ENCODE results near the gene SEBOX.

The SEBOX gene

DNA sequence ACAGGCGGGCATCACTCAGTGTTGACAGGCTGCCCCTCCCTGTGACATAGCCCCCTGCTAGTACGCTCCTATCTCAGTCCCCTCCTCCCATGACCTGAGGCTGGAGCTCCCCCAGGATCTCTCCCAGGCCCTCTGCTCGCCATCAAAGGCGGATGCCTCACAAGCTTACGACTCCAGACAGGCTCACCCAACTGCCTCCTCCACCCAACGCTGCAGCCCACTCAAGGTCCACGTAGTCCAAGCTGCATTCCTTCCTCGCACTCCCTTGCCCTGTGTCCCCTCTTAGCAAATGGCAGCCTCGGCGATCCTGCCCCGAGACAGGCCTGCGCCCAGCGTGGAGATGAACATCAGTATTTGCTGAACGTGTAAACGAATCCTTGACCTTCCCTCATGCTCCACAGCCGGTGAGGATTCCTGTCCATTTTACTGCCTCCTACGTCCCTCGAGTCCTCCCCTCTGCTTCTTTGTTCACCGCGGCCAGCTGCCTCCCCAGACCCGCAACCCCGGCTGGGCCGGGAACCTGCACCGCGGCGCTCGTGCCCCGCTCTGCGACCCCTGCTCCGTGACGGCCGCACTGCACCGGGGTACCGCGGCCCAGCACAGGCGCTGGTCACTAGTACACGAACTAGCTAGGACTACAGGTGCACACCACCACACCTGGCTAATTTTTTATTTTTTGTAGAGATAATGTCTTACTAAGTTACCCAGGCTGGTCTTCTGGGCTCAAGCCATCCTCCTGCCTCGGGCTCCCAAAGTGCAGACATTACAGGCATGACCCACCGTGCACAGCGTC is 46.8 kb downstream of the SEBOX start:
- peak overlapping the region; percentile 95 for H3K4me2 ChIP-seq (ENCODE audit: low read length, poor library complexity, severe bottlenecking)
- H2AFZ ChIP-seq (ENCODE audit: low read depth, low read length), result peak overlapping the region; percentile 73
- H3K79me1 ChIP-seq (replicated peaks; ENCODE audit: low read length, poor library complexity, severe bottlenecking), result peaks cover 22% of the 10 kb centered on the region
- peaks cover 12% of the 10 kb centered on the region for H3K4me1 ChIP-seq (ENCODE audit: control insufficient read depth, insufficient read depth, low read depth, low read length)
- H2AK5ac ChIP-seq (ENCODE audit: low read length, severe bottlenecking), result no peak overlapping the region
- no peak overlapping the region for H2BK5ac ChIP-seq (ENCODE audit: low read depth, low read length, poor library complexity, severe bottlenecking)
- peak overlapping the region in 1 of 2 experiments; percentile 64 for H2BK12ac ChIP-seq (ENCODE audit: low read length in 2 of 2)
- peak overlapping the region in 1 of 2 experiments; percentile 80 for H3K18ac ChIP-seq (ENCODE audit: low read depth in 1 of 2, low read length in 2 of 2)
- no peaks in the 10 kb centered on the region for H3K36me3 ChIP-seq (ENCODE audit: control insufficient read depth in 1 of 2, insufficient read depth in 2 of 2, low read depth in 1 of 2, low read length in 2 of 2)
- peak overlapping the region; percentile 72 for H3K9ac ChIP-seq (ENCODE audit: low read length)
- H3K14ac ChIP-seq (ENCODE audit: low read length in 2 of 2), result peak overlapping the region in 1 of 2 experiments; percentile 83
- H3K27ac ChIP-seq (ENCODE audit: low read length, poor library complexity, severe bottlenecking), result no peak overlapping the region
- WGBS, result 23% methylated on average over 36 of the region's 40 CpGs
- peak overlapping the region; percentile 56 for H4K91ac ChIP-seq (ENCODE audit: low read length)
- no peak overlapping the region for H2BK15ac ChIP-seq (ENCODE audit: low read depth, poor library complexity, severe bottlenecking)
- peak overlapping the region in 1 of 2 experiments; percentile 43 for H3K4ac ChIP-seq (ENCODE audit: low read depth in 1 of 2, low read length in 2 of 2)
- H3K4me3 ChIP-seq (ENCODE audit: insufficient read depth in 1 of 2, low read depth in 1 of 2, low read length in 2 of 2), result peak overlapping the region; percentile 49 to 90
- no peaks in the 10 kb centered on the region for H3K9me3 ChIP-seq (ENCODE audit: control insufficient read depth, low read length)
- peak overlapping the region; percentile 27 for H2BK120ac ChIP-seq (ENCODE audit: low read depth, low read length)
- peak overlapping the region in 1 of 2 experiments; percentile 97 for H3K23ac ChIP-seq (ENCODE audit: low read length in 2 of 2)
- peak overlapping the region; percentile 16 for H4K8ac ChIP-seq (ENCODE audit: low read length)
- H3K27me3 ChIP-seq (ENCODE audit: control insufficient read depth in 1 of 2, insufficient read depth in 1 of 2, low read length in 2 of 2), result no peaks in the 10 kb centered on the region
- no peak for DNase-seq

DNA sequence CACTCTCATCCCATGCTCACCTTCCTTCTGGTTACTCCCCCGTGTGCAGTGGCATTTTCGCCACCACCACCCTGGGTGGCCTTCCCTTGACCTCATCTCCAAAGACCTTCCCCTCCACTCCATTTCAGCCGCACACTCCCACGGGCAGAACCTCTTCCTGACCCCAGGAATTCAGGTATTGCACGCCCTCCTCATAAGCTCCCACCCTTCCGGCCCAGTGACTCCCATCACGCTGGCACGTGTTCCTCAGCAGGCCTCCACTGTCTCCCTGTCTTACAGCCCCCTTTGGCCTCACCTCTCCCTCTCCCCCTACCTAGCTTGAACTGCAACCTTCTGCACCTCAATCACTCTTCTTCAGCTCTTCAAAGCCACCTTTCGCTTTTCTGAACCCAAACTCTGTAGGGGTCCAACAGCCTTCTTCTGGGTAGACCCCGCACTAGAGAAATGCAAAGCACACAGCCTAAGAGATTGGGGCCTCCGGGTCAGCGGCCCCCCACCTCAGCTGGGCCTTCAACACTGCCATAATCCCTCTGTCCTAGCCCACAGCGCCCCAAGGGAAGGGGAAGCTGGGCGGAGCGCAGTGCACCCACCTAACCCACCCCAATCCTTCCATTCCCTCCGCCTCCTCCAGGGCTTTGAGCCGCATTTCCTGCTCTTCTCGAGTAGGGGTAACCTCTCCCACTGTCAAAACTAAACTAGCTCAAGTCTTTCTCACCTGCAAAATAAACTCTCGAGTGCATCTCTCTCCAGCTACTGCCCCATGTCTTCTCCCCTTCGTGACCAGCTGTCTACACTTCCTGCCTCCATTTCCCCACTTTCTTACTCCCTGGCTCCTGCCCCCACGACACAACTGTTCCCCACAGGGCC is 47.7 kb downstream of the SEBOX start:
- H2BK5ac ChIP-seq (ENCODE audit: low read depth, low read length, poor library complexity, severe bottlenecking), result no peak overlapping the region
- no peak overlapping the region for H3K4ac ChIP-seq (ENCODE audit: low read depth in 1 of 2, low read length in 2 of 2)
- peak overlapping the region; percentile 1 to 90 for H3K4me3 ChIP-seq (ENCODE audit: insufficient read depth in 1 of 2, low read depth in 1 of 2, low read length in 2 of 2)
- H3K9ac ChIP-seq (ENCODE audit: low read length), result peak overlapping the region; percentile 72
- no peak overlapping the region for H4K91ac ChIP-seq (ENCODE audit: low read length)
- H3K18ac ChIP-seq (ENCODE audit: low read depth in 1 of 2, low read length in 2 of 2), result peak overlapping the region in 1 of 2 experiments; percentile 80
- no peaks in the 10 kb centered on the region for H3K27me3 ChIP-seq (ENCODE audit: control insufficient read depth in 1 of 2, insufficient read depth in 1 of 2, low read length in 2 of 2)
- H2BK15ac ChIP-seq (ENCODE audit: low read depth, poor library complexity, severe bottlenecking), result no peak overlapping the region
- H2BK12ac ChIP-seq (ENCODE audit: low read length in 2 of 2), result peak overlapping the region in 1 of 2 experiments; percentile 93
- H2BK120ac ChIP-seq (ENCODE audit: low read depth, low read length), result peak overlapping the region; percentile 27
- peaks cover 12% of the 10 kb centered on the region for H3K4me1 ChIP-seq (ENCODE audit: control insufficient read depth, insufficient read depth, low read depth, low read length)
- WGBS, result 89% methylated on average over 21 of the region's 21 CpGs
- H4K8ac ChIP-seq (ENCODE audit: low read length), result peak overlapping the region; percentile 12
- no peak overlapping the region for H3K14ac ChIP-seq (ENCODE audit: low read length in 2 of 2)
- peaks cover 20% of the 10 kb centered on the region for H3K79me1 ChIP-seq (replicated peaks; ENCODE audit: low read length, poor library complexity, severe bottlenecking)
- H3K36me3 ChIP-seq (ENCODE audit: control insufficient read depth in 1 of 2, insufficient read depth in 2 of 2, low read depth in 1 of 2, low read length in 2 of 2), result no peaks in the 10 kb centered on the region
- no peak overlapping the region for H2AK5ac ChIP-seq (ENCODE audit: low read length, severe bottlenecking)
- H2AFZ ChIP-seq (ENCODE audit: low read depth, low read length), result no peak overlapping the region
- no peaks in the 10 kb centered on the region for H3K9me3 ChIP-seq (ENCODE audit: control insufficient read depth, low read length)
- DNase-seq, result no peak
- H3K4me2 ChIP-seq (ENCODE audit: low read length, poor library complexity, severe bottlenecking), result no peak overlapping the region
- H3K27ac ChIP-seq (ENCODE audit: low read length, poor library complexity, severe bottlenecking), result no peak overlapping the region
- H3K23ac ChIP-seq (ENCODE audit: low read length in 2 of 2), result no peak overlapping the region

DNA sequence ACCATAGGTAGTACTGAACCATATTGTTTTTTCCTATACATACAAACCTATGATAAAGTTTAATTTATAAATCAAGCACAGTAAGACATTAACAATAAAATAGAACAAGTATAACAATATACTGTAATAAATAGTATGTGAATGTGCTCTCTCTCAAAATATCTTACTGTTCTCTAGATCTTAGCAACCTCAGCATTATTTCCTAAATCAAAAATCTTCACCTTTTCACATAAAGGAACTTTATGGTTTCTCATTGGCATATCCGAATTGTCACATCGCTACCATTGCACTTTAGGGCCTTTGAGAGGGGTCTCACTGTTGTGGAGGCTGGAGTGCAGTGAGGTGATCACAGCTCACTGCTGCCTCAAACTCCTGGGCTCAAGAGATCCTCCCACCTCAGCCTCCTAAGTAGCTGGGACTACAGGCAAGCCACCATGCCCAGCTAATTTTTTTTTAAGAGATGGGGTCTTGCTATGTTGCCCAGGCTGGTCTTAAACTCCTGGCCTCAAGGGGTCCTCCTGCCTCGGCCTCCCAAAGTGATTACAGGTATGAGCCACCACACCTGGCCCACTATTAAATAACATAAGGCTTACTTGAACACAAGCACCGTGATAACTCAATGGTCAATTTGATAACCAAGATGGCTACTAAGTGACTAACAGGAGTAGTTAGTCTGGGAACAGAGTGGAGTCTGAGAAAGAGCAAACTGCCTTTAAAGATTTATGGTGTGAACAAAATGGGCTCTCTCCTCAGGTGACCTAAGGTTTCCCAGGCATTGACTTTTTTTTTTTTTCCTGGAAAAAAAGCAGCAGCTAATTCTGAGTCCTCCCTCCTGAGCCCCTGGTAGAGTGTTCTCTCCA is 48.9 kb downstream of the SEBOX start:
- peaks cover 14% of the 10 kb centered on the region for H3K79me1 ChIP-seq (replicated peaks; ENCODE audit: low read length, poor library complexity, severe bottlenecking)
- no peak overlapping the region for H2AFZ ChIP-seq (ENCODE audit: low read depth, low read length)
- DNase-seq, result no peak
- peaks cover 10% of the 10 kb centered on the region for H3K4me1 ChIP-seq (ENCODE audit: control insufficient read depth, insufficient read depth, low read depth, low read length)
- H3K18ac ChIP-seq (ENCODE audit: low read depth in 1 of 2, low read length in 2 of 2), result no peak overlapping the region
- H3K4ac ChIP-seq (ENCODE audit: low read depth in 1 of 2, low read length in 2 of 2), result no peak overlapping the region
- H3K4me2 ChIP-seq (ENCODE audit: low read length, poor library complexity, severe bottlenecking), result no peak overlapping the region
- H2AK5ac ChIP-seq (ENCODE audit: low read length, severe bottlenecking), result no peak overlapping the region
- no peaks in the 10 kb centered on the region for H3K9me3 ChIP-seq (ENCODE audit: control insufficient read depth, low read length)
- H3K14ac ChIP-seq (ENCODE audit: low read length in 2 of 2), result no peak overlapping the region
- no peak overlapping the region for H4K8ac ChIP-seq (ENCODE audit: low read length)
- H2BK120ac ChIP-seq (ENCODE audit: low read depth, low read length), result no peak overlapping the region
- H2BK12ac ChIP-seq (ENCODE audit: low read length in 2 of 2), result peak overlapping the region in 1 of 2 experiments; percentile 93
- 93% methylated on average over 4 of the region's 4 CpGs for WGBS
- H3K23ac ChIP-seq (ENCODE audit: low read length in 2 of 2), result no peak overlapping the region
- H3K9ac ChIP-seq (ENCODE audit: low read length), result no peak overlapping the region
- H2BK5ac ChIP-seq (ENCODE audit: low read depth, low read length, poor library complexity, severe bottlenecking), result no peak overlapping the region
- H2BK15ac ChIP-seq (ENCODE audit: low read depth, poor library complexity, severe bottlenecking), result no peak overlapping the region
- H4K91ac ChIP-seq (ENCODE audit: low read length), result no peak overlapping the region
- H3K27ac ChIP-seq (ENCODE audit: low read length, poor library complexity, severe bottlenecking), result no peak overlapping the region
- no peak overlapping the region for H3K4me3 ChIP-seq (ENCODE audit: insufficient read depth in 1 of 2, low read depth in 1 of 2, low read length in 2 of 2)
- no peaks in the 10 kb centered on the region for H3K27me3 ChIP-seq (ENCODE audit: control insufficient read depth in 1 of 2, insufficient read depth in 1 of 2, low read length in 2 of 2)
- no peaks in the 10 kb centered on the region for H3K36me3 ChIP-seq (ENCODE audit: control insufficient read depth in 1 of 2, insufficient read depth in 2 of 2, low read depth in 1 of 2, low read length in 2 of 2)
